Measurements from ENCODE around the gene CCDC91.
"Not testable (repeated sequence)": the region's sequence is repeated elsewhere in the genome, so short reads cannot be mapped to it uniquely, and the experiment has no call there.

CCDC91 gene

GRCh38 chr12:28308891-28309290 is 118.6 kb downstream of the CCDC91 start:
- TF ChIP-seq CTCF (IDR thresholded peaks at IDR 0.05; ENCODE audit: borderline replicate concordance, insufficient read depth, low read depth, low read length), result no peak
- H3K4me3 ChIP-seq (ENCODE audit: low read depth, low read length), result no peak overlapping the region

- TF ChIP-seq CTCF (IDR thresholded peaks at IDR 0.05; ENCODE audit: borderline replicate concordance, insufficient read depth, low read depth, low read length), result no peak
Observed at GRCh38 chr12:28313631-28314030, 123.4 kb downstream of the CCDC91 start.

GRCh38 chr12:28316049-28316448 is 125.8 kb downstream of the CCDC91 start:
- TF ChIP-seq CTCF (IDR thresholded peaks at IDR 0.05; ENCODE audit: borderline replicate concordance, insufficient read depth, low read depth, low read length), result no peak
- H3K4me3 ChIP-seq (ENCODE audit: low read depth, low read length), result no peak overlapping the region

More at GRCh38 chr12:28313631-28314030, 123.4 kb downstream of the CCDC91 start:
- H3K4me3 ChIP-seq (ENCODE audit: low read depth, low read length), result no peak overlapping the region

DNA sequence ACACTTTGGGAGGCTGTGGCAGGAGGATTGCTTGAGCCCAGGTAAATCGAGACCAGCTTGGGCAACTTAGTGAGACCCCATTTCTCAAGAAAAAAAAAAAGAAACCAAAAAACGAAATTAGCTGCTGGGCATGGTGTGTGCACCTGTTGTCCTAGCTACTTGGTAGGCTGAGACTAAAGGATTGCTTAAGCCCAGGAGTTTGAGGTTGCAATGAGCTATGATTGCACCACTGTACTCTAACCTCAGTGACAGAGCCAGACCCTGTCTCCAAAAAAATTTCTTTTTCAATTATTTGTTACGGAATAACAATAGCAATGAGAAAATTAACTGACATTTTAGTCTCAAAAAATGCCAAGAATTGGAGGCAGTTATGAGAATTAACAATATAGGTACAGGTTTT is 128.0 kb downstream of the CCDC91 start:
- TF ChIP-seq CTCF (IDR thresholded peaks at IDR 0.05; ENCODE audit: borderline replicate concordance, insufficient read depth, low read depth, low read length), result no peak
- no peak overlapping the region for H3K4me3 ChIP-seq (ENCODE audit: low read depth, low read length)

DNA sequence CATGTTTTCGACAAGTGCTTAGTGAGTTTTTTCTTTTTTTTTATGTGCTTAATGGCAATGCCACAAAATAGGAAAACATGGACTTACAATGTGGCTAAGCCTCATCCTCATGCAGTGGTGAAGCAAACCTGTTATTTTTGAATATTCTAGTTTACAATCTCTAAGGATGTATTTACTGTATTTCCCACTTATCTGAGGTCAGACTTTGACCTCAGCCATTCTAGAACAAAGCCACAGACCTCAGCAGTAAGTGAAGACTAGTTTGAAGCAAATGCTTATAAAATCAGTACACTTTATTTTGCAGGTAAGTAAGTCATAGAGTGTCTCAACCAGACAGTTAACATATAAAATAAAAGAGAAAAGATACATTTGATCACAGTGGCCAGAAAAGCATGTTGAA is 130.1 kb downstream of the CCDC91 start:
- H3K4me3 ChIP-seq (ENCODE audit: low read depth, low read length), result no peak overlapping the region

GRCh38 chr12:28327722-28328121 is 137.5 kb downstream of the CCDC91 start:
- H3K4me3 ChIP-seq (ENCODE audit: low read depth, low read length), result no peak overlapping the region
- TF ChIP-seq CTCF (IDR thresholded peaks at IDR 0.05; ENCODE audit: borderline replicate concordance, insufficient read depth, low read depth, low read length), result no peak

More for the DNA sequence above, 130.1 kb downstream of the CCDC91 start:
- no peak for TF ChIP-seq CTCF (IDR thresholded peaks at IDR 0.05; ENCODE audit: borderline replicate concordance, insufficient read depth, low read depth, low read length)

DNA sequence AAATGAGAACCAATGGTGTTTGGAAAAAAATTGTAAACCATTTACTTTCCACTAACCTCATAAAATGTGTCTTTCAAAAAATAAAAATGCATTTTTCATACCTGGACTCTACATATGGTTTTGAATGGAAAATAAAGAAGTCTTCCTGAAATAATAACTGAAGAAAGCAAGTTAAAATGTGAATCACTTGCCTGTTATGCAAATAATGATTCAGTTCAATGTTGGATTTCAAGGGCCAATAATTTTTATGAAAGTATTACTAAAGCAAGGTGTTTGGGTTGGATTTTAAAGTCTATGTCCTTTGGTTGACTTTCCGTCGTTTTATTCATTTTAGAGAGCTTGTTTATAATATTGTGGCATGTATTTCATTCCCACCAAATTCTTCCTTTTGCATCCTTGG is 138.7 kb downstream of the CCDC91 start:
- H3K4me3 ChIP-seq (ENCODE audit: low read depth, low read length), result no peak overlapping the region
- no peak for TF ChIP-seq CTCF (IDR thresholded peaks at IDR 0.05; ENCODE audit: borderline replicate concordance, insufficient read depth, low read depth, low read length)

- H3K4me3 ChIP-seq (ENCODE audit: low read depth, low read length), result not testable (repeated sequence)
Observed at GRCh38 chr12:28329727-28330126, 139.5 kb downstream of the CCDC91 start.

GRCh38 chr12:28330232-28330631 is 140.0 kb downstream of the CCDC91 start:
- H3K4me3 ChIP-seq (ENCODE audit: low read depth, low read length), result not testable (repeated sequence)

All from GM12875 (cell line).